MM.1S (cell line): ENCODE data around the gene HTR7.

ENCODE experiments used
- CTCF ChIP-seq: fragments of 300-600 bp; sonication (generic); IDR thresholded peaks from 2 replicates; pipeline ENCODE4 v1.5.1; 2016; ENCODE audit warnings: antibody characterized with exemption, low read length, mixed read lengths
- EZH2 ChIP-seq: fragments of 300-600 bp; sonication (generic); optimal IDR thresholded peaks from 2 replicates; pipeline ENCODE3; 2017; ENCODE audit warnings: low read depth, mild to moderate bottlenecking, antibody characterized with exemption, low read length, mixed read lengths
- EZH2phosphoT487 ChIP-seq: fragments of 300-600 bp; sonication (generic); IDR thresholded peaks from 2 replicates; pipeline ENCODE4 v1.6.1; 2018; ENCODE audit warnings: antibody characterized with exemption, low read length

- no peak for TF ChIP-seq CTCF
- TF ChIP-seq EZH2, result no peak
- no peak for TF ChIP-seq EZH2phosphoT487
Observed at GRCh38 chr10:90889636-90890035, 31.8 kb upstream of the HTR7 start.
